Adrenal gland (tissue), 12 donors: ENCODE results near the gene TMEM43. TPM values are rescaled to one million over a fixed set of nuclear protein-coding genes. Genes with fewer than 3 reads are reported as not detected.

ENCODE experiments used
- DNase-seq, 7 donors: peaks; one replicate each; pipeline ENCODE4 v3.0.0-alpha.2; 2019 to 2020
- H3K27ac ChIP-seq, 5 donors: fragments of 200-600 bp; sonication (generic) in 4 of 5; 1 replicate in 3 of 5; 2 replicates in 2 of 5; pipeline versions ENCODE4 v1.5.1 to v1.8.0; 2016 to 2020; ENCODE audit warnings: mild to moderate bottlenecking in 1 of 5
- H3K27me3 ChIP-seq: fragments of 200-600 bp; 2 replicates; pipeline ENCODE4 v1.8.0; 2021
- H3K36me3 ChIP-seq, 2 donors: fragments of 200-600 bp; replicated peaks in 1 of 2; 1 replicate in 1 of 2; 2 replicates in 1 of 2; pipeline versions ENCODE4 v1.5.1 to v1.8.0; 2018 to 2022
- H3K4me1 ChIP-seq, 2 donors: fragments of 200-600 bp; replicated peaks in 1 of 2; 1 replicate in 1 of 2; 2 replicates in 1 of 2; pipeline versions ENCODE4 v1.5.1 to v1.8.0; 2018 to 2021
- H3K4me3 ChIP-seq, 4 donors: fragments of 200-600 bp; sonication (generic) in 3 of 4; one replicate each; pipeline ENCODE4 v1.5.1; 2016 to 2018
- H3K9me3 ChIP-seq, 3 donors: fragments of 200-600 bp; sonication (generic) in 1 of 3; replicated peaks in 1 of 3; 1 replicate in 2 of 3; 2 replicates in 1 of 3; pipeline versions ENCODE4 v1.5.1 to v1.8.0; 2016 to 2021
- POLR2A ChIP-seq, 2 donors: fragments of 450-650 bp; IDR thresholded peaks; one replicate each; pipeline ENCODE4 v1.6.1; 2017; ENCODE audit warnings: antibody characterized with exemption in 2 of 2, mild to moderate bottlenecking in 2 of 2, moderate library complexity in 1 of 2
- WGBS, 4 donors: extraction: QIAGEN DNeasy Blood & Tissue Kit in 2 of 4; methylation state at CpG; one replicate each; pipeline versions ENCODE4 v1.1.5 to v1.1.7; 2013 to 2017; 5-methylcytosine and 5-hydroxymethylcytosine counted together
- intact Hi-C, 2 donors: fragments of 100-400 bp; cut with DNase I; formaldehyde crosslinking; loops; one replicate each; pipeline versions ENCODE4 v1.14.1 to v1.15.0; 2022 to 2023
- polyA plus RNA-seq, 3 donors: library from polyadenylated mRNA; stranded (reverse); fragments of 200-250 nt in 2 of 3; fragments of 350-450 nt in 1 of 3; fragmentation: Illumina TruSeq in 1 of 3; extraction: RNeasy Lipid Tissue Mini Kit (QIAGEN cat#74804) in 1 of 3; gene quantifications; one replicate each; pipeline ENCODE4 v1.2.3, GENCODE V29; 2013 to 2014
- total RNA-seq, 9 donors: library from RNA; depleted of rRNA in 4 of 9; stranded (reverse); fragments of >200 nt in 4 of 9; fragments of 120-200 nt in 1 of 9; fragmentation: NEBNext Ultra II Directional in 1 of 9; extraction: Animal tissue kit (Norgen Biotek cat#: 25700) in 1 of 9; gene quantifications; one replicate each; pipeline versions ENCODE4 v1.1.0 to v1.2.4, GENCODE V29; 2013 to 2023
- TF ChIP-seq, protein P1 (sequence below), 6 experiments: fragments of 450-650 bp in 4 of 6; fragments of 200-600 bp in 2 of 6; sonication (generic) in 1 of 6; IDR thresholded peaks; 1 replicate in 5 of 6; 2 replicates in 1 of 6; pipeline versions ENCODE4 v1.5.1 to v1.8.0; 2016 to 2021; ENCODE audit warnings: antibody characterized with exemption in 6 of 6, mild to moderate bottlenecking in 2 of 6, moderate library complexity in 1 of 6
- donor health status: healthy with polysubstance abuse.
- donor health status: Bipolar disorder and iron deficiency.
- donor health status: DM: yes; HTN: yes; CAD: no.
- donor health status: DM: no; HTN: no; CAD: no.
- donor health status: DM: no; HTN: no; CAD: no.
- donor health status: DM: yes; HTN: yes; CAD: no.

TMEM43 gene
- total and polyA plus RNA-seq, 12 donors = 40.0 to 79.1 (median 56.5) TPM

DNA sequence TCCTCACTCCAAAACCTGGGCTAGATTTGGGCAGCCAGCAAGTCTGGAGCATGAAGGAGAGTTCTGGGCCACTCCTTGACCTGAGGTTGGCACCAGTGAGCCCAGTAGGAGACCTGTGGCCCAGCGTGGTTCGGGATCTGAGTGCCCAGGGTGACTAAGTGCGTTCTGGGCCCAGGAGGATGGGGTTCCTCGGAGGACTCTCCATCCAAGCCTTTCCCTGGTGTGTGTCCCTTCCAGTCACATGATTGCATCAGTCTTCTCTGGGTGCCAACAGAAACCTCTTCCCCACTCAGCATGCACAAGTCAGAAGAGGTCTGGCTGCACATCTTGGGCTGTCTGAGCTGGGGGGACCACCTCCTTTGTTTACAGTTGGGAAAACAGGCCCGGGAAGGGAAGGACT, 14.9 kb downstream of the TMEM43 start:
- TF ChIP-seq, protein P1, sequence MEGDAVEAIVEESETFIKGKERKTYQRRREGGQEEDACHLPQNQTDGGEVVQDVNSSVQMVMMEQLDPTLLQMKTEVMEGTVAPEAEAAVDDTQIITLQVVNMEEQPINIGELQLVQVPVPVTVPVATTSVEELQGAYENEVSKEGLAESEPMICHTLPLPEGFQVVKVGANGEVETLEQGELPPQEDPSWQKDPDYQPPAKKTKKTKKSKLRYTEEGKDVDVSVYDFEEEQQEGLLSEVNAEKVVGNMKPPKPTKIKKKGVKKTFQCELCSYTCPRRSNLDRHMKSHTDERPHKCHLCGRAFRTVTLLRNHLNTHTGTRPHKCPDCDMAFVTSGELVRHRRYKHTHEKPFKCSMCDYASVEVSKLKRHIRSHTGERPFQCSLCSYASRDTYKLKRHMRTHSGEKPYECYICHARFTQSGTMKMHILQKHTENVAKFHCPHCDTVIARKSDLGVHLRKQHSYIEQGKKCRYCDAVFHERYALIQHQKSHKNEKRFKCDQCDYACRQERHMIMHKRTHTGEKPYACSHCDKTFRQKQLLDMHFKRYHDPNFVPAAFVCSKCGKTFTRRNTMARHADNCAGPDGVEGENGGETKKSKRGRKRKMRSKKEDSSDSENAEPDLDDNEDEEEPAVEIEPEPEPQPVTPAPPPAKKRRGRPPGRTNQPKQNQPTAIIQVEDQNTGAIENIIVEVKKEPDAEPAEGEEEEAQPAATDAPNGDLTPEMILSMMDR (IDR thresholded peaks at IDR 0.05) = no peak
- TF ChIP-seq POLR2A (IDR thresholded peaks at IDR 0.05) = no peak
- H3K4me1 ChIP-seq = peaks cover 15 to 33% of the 10 kb centered on the region in 2 donors
- intact Hi-C loops = no loop called here
- no peaks in the 10 kb centered on the region for H3K9me3 ChIP-seq
- H3K27me3 ChIP-seq = no peaks in the 10 kb centered on the region
- no peak overlapping the region for H3K4me3 ChIP-seq
- H3K36me3 ChIP-seq = peaks cover 0 to 74% of the 10 kb centered on the region in 2 donors
- DNase-seq = peak in 1 of 7 donors; percentile 50
- H3K27ac ChIP-seq = no peak overlapping the region
- WGBS, 4 donors = 84 to 94% (median 91%) methylated on average over 4 to 5 of the region's 5 CpGs

DNA sequence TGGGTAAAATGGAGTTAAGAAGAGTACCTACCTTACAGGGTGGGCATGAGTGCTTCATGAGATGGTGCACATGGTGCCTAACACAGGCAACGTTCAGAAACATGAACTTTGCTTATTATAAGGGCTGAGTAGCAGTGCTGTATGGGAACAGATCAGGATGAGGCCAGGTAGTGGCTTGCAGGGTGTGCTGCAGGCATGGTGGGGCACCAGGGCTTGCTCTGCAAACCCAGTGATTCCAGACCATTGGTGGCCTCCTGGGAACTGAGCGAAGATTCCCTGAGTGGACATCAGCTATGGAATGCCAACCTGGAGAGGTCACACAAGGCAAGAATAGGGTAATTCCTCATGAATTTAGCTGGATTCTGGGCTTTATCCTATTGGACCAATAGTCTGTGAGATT, 15.8 kb downstream of the TMEM43 start:
- TF ChIP-seq, protein P1 (IDR thresholded peaks at IDR 0.05) = no peak
- TF ChIP-seq POLR2A (IDR thresholded peaks at IDR 0.05) = no peak
- Histone ChIP-seq H3K4me1 (peaks cover 24 to 42% of the 10 kb centered on the region in 2 donors), H3K9me3 (no peaks in the 10 kb centered on the region), H3K4me3 (no peak overlapping the region), H3K27me3 (no peaks in the 10 kb centered on the region), H3K27ac (no peak overlapping the region), H3K36me3 (peaks cover 0 to 67% of the 10 kb centered on the region in 2 donors)
- WGBS, 4 donors = 87 to 97% (median 93%) methylated on average over 2 of the region's 2 CpGs
- peak in 2 of 7 donors; percentile 3 to 40 for DNase-seq
- intact Hi-C loops = no loop called here

DNA sequence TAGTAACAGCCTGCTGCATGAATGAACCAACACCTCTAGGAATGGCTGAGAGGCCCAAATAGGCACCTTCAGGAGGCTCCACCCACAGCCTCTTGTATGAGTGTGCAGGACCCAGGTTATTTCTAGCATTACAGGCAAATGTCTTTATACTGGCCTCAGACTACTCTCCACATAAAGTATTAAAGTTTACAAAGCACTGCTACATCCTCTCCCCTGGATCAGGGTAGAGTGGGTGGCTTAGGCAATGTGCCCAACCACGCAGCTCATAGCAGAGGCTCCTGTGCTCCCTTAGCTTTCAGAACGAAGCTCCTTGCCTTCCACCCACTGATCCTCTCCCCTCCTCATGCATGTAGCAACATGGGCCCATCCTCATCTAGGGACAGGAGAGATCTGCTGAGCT, 16.3 kb downstream of the TMEM43 start:
- TF ChIP-seq, protein P1 (IDR thresholded peaks at IDR 0.05) = no peak
- TF ChIP-seq POLR2A (IDR thresholded peaks at IDR 0.05) = no peak
- Histone ChIP-seq H3K27me3 (no peaks in the 10 kb centered on the region), H3K27ac (no peak overlapping the region), H3K4me3 (no peak overlapping the region), H3K36me3 (peaks cover 0 to 65% of the 10 kb centered on the region in 2 donors), H3K4me1 (peaks cover 24 to 43% of the 10 kb centered on the region in 2 donors), H3K9me3 (no peaks in the 10 kb centered on the region)
- DNase-seq = peak in 2 of 7 donors; percentile 15 to 35
- 67 to 85% (median 78%) methylated on average over 2 of the region's 2 CpGs for WGBS, 4 donors
- intact Hi-C loops = no loop called here

DNA sequence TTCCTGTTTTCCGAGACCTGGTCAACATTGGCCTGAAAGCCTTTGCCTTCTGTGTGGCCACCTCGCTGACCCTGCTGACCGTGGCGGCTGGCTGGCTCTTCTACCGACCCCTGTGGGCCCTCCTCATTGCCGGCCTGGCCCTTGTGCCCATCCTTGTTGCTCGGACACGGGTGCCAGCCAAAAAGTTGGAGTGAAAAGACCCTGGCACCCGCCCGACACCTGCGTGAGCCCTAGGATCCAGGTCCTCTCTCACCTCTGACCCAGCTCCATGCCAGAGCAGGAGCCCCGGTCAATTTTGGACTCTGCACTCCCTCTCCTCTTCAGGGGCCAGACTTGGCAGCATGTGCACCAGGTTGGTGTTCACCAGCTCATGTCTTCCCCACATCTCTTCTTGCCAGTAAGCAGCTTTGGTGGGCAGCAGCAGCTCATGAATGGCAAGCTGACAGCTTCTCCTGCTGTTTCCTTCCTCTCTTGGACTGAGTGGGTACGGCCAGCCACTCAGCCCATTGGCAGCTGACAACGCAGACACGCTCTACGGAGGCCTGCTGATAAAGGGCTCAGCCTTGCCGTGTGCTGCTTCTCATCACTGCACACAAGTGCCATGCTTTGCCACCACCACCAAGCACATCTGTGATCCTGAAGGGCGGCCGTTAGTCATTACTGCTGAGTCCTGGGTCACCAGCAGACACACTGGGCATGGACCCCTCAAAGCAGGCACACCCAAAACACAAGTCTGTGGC, 16.9 kb downstream of the TMEM43 start:
- Histone ChIP-seq H3K4me1 (peaks cover 25 to 43% of the 10 kb centered on the region in 2 donors), H3K27me3 (no peaks in the 10 kb centered on the region), H3K36me3 (peaks cover 0 to 69% of the 10 kb centered on the region in 2 donors), H3K27ac (peak overlapping the region in 1 of 5 donors; percentile 88), H3K9me3 (no peaks in the 10 kb centered on the region), H3K4me3 (no peak overlapping the region)
- 72 to 97% (median 90%) methylated on average over 8 to 19 of the region's 19 CpGs for WGBS, 4 donors
- intact Hi-C loops = no loop called here
- peak in 2 of 7 donors; percentile 22 to 49 for DNase-seq
- TF ChIP-seq, protein P1 (IDR thresholded peaks at IDR 0.05) = no peak
- TF ChIP-seq POLR2A (IDR thresholded peaks at IDR 0.05) = no peak
